ENCODE data around the gene LIMCH1.

Gene LIMCH1

GRCh38 chr4:41540687-41541086, 2.7 kb downstream of the LIMCH1 start:
- H4K20me1 ChIP-seq (ENCODE audit: control insufficient read depth, insufficient read depth, low read depth, low read length) = no peaks in the 10 kb centered on the region
- H3K4me1 ChIP-seq (ENCODE audit: control insufficient read depth, low read length) = no peaks in the 10 kb centered on the region
- H3K9me3 ChIP-seq (ENCODE audit: control insufficient read depth, insufficient read depth, low read length) = no peaks in the 10 kb centered on the region
- H3K27ac ChIP-seq (ENCODE audit: low read depth, low read length) = no peak overlapping the region
- no peak overlapping the region for H3K4me3 ChIP-seq (ENCODE audit: low read length)
- no peaks in the 10 kb centered on the region for H3F3A ChIP-seq (ENCODE audit: control insufficient read depth, insufficient read depth)
- no peaks in the 10 kb centered on the region for H3K79me2 ChIP-seq (ENCODE audit: control insufficient read depth, low read length)
- H3K36me3 ChIP-seq (ENCODE audit: control insufficient read depth, low read length) = no peaks in the 10 kb centered on the region
- TF ChIP-seq EZH2phosphoT487 (IDR thresholded peaks at IDR 0.05; ENCODE audit: borderline replicate concordance, low read length) (no peak), CTCF (IDR thresholded peaks at IDR 0.05; ENCODE audit: low read depth, low read length, poor library complexity, severe bottlenecking) (no peak)
- no peaks in the 10 kb centered on the region for H3K9me2 ChIP-seq (replicated peaks; ENCODE audit: control insufficient read depth, low read length)
- H3K27me3 ChIP-seq (ENCODE audit: control insufficient read depth, low read length) = peaks cover 14% of the 10 kb centered on the region
- H3K4me2 ChIP-seq (ENCODE audit: low read length) = no peak overlapping the region

GRCh38 chr4:41541687-41542094, 3.7 kb downstream of the LIMCH1 start:
- Histone ChIP-seq H4K20me1 (ENCODE audit: control insufficient read depth, insufficient read depth, low read depth, low read length) (no peaks in the 10 kb centered on the region), H3F3A (ENCODE audit: control insufficient read depth, insufficient read depth) (no peaks in the 10 kb centered on the region), H3K9me2 (replicated peaks; ENCODE audit: control insufficient read depth, low read length) (no peaks in the 10 kb centered on the region), H3K4me2 (ENCODE audit: low read length) (no peak overlapping the region), H3K9me3 (ENCODE audit: control insufficient read depth, insufficient read depth, low read length) (no peaks in the 10 kb centered on the region), H3K79me2 (ENCODE audit: control insufficient read depth, low read length) (no peaks in the 10 kb centered on the region), H3K4me1 (ENCODE audit: control insufficient read depth, low read length) (no peaks in the 10 kb centered on the region), H3K27ac (ENCODE audit: low read depth, low read length) (no peak overlapping the region), H3K4me3 (ENCODE audit: low read length) (no peak overlapping the region), H3K27me3 (ENCODE audit: control insufficient read depth, low read length) (peaks cover 8% of the 10 kb centered on the region; the same call in 1 of the 2 replicates), H3K36me3 (ENCODE audit: control insufficient read depth, low read length) (no peaks in the 10 kb centered on the region)
- TF ChIP-seq EZH2phosphoT487 (IDR thresholded peaks at IDR 0.05; ENCODE audit: borderline replicate concordance, low read length) (no peak), CTCF (IDR thresholded peaks at IDR 0.05; ENCODE audit: low read depth, low read length, poor library complexity, severe bottlenecking) (no peak)

GRCh38 chr4:41542526-41543275, 4.7 kb downstream of the LIMCH1 start:
- no peak overlapping the region for H3K4me2 ChIP-seq (ENCODE audit: low read length)
- no peaks in the 10 kb centered on the region for H3K79me2 ChIP-seq (ENCODE audit: control insufficient read depth, low read length)
- H3K36me3 ChIP-seq (ENCODE audit: control insufficient read depth, low read length) = no peaks in the 10 kb centered on the region
- H3K9me3 ChIP-seq (ENCODE audit: control insufficient read depth, insufficient read depth, low read length) = no peaks in the 10 kb centered on the region
- H3K27ac ChIP-seq (ENCODE audit: low read depth, low read length) = no peak overlapping the region
- no peak overlapping the region for H3K4me3 ChIP-seq (ENCODE audit: low read length)
- no peaks in the 10 kb centered on the region for H3K4me1 ChIP-seq (ENCODE audit: control insufficient read depth, low read length)
- no peaks in the 10 kb centered on the region for H3K9me2 ChIP-seq (replicated peaks; ENCODE audit: control insufficient read depth, low read length)
- H4K20me1 ChIP-seq (ENCODE audit: control insufficient read depth, insufficient read depth, low read depth, low read length) = no peaks in the 10 kb centered on the region
- H3K27me3 ChIP-seq (ENCODE audit: control insufficient read depth, low read length) = 0 out of 2 replicates have a peak, but pooled peaks cover 4% of the 10 kb centered on the region
- TF ChIP-seq CTCF (IDR thresholded peaks at IDR 0.05; ENCODE audit: low read depth, low read length, poor library complexity, severe bottlenecking) (no peak), EZH2phosphoT487 (IDR thresholded peaks at IDR 0.05; ENCODE audit: borderline replicate concordance, low read length) (no peak)
- no peaks in the 10 kb centered on the region for H3F3A ChIP-seq (ENCODE audit: control insufficient read depth, insufficient read depth)

Data from DOHH2 (cell line).